Epithelial cell of prostate (primary cell): ENCODE measurements around the gene ADAM22.

Experiments used
- DNase-seq: peaks from one replicate; pipeline ENCODE4 v3.0.0-alpha.2; 2011; ENCODE audit warnings: low read depth, low spot score
- H3K27ac ChIP-seq: fragments of 450-650 bp; 2 replicates; pipeline ENCODE4 v1.5.1; 2017; ENCODE audit warnings: mild to moderate bottlenecking

ADAM22 gene

GRCh38 chr7:88233828-88234227 is 299.8 kb downstream of the ADAM22 start:
- no peak for DNase-seq
- no peak overlapping the region for H3K27ac ChIP-seq

GRCh38 chr7:88239852-88240251 is 305.8 kb downstream of the ADAM22 start:
- DNase-seq = no peak
- H3K27ac ChIP-seq = no peak overlapping the region

GRCh38 chr7:88243345-88243909 is 309.4 kb downstream of the ADAM22 start:
- H3K27ac ChIP-seq = no peak overlapping the region
- peak; percentile 33 for DNase-seq

- no peak for DNase-seq
- no peak overlapping the region for H3K27ac ChIP-seq
Observed at GRCh38 chr7:88244258-88244657, 310.2 kb downstream of the ADAM22 start.
